GM18517 (cell line): ENCODE results near the gene MLH1.

Source experiments
- ATAC-seq: cut with Tn5 transposase; IDR thresholded peaks from one replicate; pipeline ENCODE4 v1.9.1; 2021; ENCODE audit warnings: mild to moderate bottlenecking, moderate library complexity; ENCODE audit not compliant: unreplicated experiment

The MLH1 gene

GRCh38 chr3:36973139-36973538, 20.2 kb upstream of the MLH1 start:
- no peak for ATAC-seq

GRCh38 chr3:36981006-36981405, 12.3 kb upstream of the MLH1 start:
- no peak for ATAC-seq

GRCh38 chr3:36988356-36988755, 5.0 kb upstream of the MLH1 start:
- ATAC-seq: no peak

- no peak for ATAC-seq
Measured at GRCh38 chr3:36989005-36989404, 4.3 kb upstream of the MLH1 start.

GRCh38 chr3:36989568-36989967, 3.8 kb upstream of the MLH1 start:
- no peak for ATAC-seq

DNA sequence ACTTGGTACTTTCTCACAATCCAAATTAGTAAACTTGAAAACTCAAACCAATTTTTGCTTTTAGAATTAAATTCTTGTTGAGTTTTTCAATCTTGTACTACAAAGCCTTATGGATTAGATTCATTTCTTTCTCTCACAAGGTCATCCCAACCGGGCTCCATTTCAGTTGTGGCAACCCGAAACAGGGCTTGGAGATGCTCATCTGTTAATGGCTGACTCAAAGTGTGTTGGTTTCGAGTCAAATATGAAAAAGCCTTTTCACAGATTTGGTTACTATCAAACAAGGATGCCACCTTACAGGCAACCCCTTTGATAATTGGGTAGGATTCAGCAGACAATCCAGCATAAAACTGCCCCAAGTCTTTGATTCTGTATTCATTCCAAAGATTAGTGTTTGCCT, 2.2 kb upstream of the MLH1 start:
- no peak for ATAC-seq

DNA sequence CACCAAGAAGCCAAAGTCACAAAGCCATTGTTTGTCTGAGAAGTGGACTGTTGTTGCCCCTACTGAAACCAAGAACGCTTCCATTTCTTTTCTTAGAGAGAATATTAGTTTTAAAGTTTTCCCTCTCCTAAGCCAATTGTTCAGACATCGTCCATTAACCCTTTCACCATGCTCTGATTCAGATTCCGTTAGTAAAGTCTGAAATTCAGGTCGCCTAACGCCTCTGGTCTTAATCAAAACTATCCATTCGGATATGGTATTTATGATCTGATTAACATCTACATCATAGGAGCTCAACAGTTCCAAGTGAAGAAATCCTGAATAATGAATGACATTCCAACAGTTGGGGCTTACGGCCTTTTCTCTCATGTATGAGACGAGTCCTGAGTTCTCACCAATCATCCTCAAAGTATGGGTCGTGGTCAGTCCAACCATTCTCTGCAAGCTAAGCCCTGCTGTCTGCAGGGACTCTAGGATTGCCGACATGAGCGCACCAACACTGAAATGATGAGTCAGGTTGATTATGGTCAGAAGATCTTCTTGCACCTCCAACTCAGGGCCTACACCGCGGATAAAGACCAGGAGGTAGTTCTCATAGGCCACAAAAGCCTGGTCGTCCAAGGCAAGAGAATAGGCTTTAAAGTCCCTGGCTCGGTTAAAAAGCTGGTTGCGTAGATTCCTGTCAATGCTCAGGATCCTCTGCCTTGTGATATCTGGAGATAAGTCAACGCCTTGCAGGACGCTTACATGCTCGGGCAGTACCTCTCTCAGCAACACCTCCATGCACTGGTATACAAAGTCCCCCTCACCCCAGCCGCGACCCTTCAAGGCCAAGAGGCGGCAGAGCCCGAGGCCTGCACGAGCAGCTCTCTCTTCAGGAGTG, 1.2 kb upstream of the MLH1 start:
- no peak for ATAC-seq

GRCh38 chr3:36992806-36993325, 452 bp upstream of the MLH1 start, which contains the start of gene EPM2AIP1:
EPM2AIP1 (minus strand) TSS chr3:36993131; CDS start chr3:36993077, 54 bp downstream.
- ATAC-seq: peak; percentile 23

- ATAC-seq: no peak
Measured at GRCh38 chr3:37014620-37015019, 21.3 kb downstream of the MLH1 start.

GRCh38 chr3:37015642-37016041, 22.3 kb downstream of the MLH1 start:
- ATAC-seq: no peak

GRCh38 chr3:37016903-37017302, 23.6 kb downstream of the MLH1 start:
- ATAC-seq: no peak

- no peak for ATAC-seq
Measured at GRCh38 chr3:37017683-37018082, 24.4 kb downstream of the MLH1 start.

DNA sequence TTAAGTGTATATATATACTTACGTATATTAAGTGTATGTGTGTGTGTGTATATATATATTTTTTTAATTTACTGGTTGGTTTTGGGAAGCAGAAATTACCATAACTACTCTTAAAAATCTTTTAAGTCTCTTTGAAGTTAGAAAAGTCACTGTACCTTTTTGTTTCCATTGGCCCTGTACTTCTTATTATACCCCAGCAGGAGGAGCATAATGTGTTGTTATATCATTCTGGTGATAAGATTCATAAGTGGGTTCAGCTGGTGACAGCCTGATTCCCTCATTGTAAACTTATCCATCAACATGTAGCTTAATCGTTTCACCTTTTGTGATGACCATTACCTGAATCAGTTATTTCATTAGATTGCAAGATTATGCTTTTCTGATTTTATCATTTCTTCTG, 30.8 kb downstream of the MLH1 start:
- ATAC-seq: no peak

GRCh38 chr3:37024820-37025405, 31.6 kb downstream of the MLH1 start:
- no peak for ATAC-seq

DNA sequence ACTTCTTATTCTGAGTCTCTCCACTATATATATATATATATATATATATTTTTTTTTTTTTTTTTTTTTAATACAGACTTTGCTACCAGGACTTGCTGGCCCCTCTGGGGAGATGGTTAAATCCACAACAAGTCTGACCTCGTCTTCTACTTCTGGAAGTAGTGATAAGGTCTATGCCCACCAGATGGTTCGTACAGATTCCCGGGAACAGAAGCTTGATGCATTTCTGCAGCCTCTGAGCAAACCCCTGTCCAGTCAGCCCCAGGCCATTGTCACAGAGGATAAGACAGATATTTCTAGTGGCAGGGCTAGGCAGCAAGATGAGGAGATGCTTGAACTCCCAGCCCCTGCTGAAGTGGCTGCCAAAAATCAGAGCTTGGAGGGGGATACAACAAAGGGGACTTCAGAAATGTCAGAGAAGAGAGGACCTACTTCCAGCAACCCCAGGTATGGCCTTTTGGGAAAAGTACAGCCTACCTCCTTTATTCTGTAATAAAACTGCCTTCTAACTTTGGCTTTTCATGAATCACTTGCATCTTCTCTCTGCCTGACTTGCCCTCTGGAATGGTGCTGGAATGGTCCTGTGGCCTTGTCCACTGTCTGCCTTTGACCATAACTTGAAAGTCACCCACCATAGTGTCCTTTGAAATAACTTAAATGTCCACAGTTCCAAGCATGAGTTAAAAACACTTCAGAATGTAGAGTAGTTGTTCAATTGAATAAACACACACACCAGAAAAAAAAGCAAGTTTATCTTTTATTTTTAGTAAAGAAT, 32.4 kb downstream of the MLH1 start:
- ATAC-seq: no peak

- no peak for ATAC-seq
Measured at GRCh38 chr3:37026851-37027250, 33.5 kb downstream of the MLH1 start.

- ATAC-seq: no peak
Measured at GRCh38 chr3:37028329-37028728, 35.0 kb downstream of the MLH1 start.

DNA sequence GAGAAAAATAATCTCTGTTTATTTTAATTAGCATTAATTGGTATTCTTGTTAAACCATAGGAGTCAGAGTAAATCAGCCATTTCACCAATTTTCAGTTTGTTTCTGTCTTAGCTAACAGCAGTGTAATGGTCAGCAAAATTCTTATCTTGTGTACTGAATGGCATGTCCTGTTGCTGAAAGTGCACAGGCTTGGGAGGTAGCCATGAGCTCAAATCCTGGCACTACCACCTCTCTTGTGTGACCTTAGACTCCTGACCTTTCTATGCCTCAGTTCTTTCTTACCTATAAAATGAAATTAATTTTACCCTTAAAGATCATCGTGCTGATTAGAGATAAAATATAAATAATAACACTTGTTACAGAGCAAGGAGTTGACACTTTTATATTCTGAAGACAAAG, 35.8 kb downstream of the MLH1 start:
- ATAC-seq: no peak

DNA sequence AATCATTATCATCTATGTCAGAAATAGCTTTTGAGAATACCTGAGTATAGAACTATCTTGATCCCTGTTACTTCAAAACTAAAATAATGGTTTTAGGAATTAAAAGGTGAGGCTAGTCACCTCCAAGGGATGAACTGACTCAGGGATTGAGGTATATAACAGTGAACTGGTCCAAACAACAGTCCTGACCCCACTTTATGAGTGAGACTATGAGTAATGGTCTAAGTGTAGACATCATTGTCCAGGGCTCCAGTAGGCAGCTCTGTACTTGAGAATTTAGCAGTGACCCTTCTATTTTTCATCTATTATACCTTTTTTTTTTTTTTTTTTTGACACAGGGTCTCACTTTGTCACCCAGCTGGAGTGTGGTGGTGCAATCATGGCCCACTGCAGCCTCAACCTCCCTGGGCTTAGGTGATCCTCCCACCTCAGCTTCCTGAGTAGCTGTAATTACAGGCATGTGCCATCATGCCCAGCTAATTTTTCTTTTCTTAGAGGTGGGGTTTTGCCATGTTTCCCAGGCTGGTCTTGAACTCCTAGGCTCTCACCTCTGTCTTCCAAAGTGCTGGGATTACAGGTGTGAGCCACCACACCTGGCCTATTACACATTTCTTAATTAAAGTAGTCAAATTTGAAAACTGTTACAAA, 36.3 kb downstream of the MLH1 start:
- no peak for ATAC-seq

DNA sequence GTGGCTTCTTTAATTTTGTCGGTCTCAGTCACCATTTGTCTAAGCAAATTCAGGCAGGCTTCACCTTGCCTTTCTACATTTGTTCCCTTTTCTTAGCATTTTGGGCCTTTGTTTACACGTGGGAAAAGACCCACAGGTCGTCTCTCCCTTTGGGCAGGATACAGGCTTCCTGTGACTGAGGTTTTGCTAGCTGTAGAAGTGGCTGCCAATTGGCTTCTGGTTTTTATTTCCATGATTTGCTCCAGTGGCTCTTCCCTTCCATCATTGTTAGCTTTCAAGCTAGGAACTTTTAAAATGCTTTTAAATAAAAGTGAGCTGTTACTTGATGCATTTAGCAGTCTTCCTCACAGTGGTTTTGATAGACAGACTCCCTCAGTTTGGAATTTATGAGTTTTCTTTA, 37.3 kb downstream of the MLH1 start:
- ATAC-seq: no peak

GRCh38 chr3:37031096-37031682, 37.9 kb downstream of the MLH1 start:
- no peak for ATAC-seq
